IPS-20b (cell line): ENCODE results near the gene GOLGA6L10.
"Not testable (repeated sequence)": the region's sequence is repeated elsewhere in the genome, so short reads cannot be mapped to it uniquely, and the experiment has no call there.

Experiments used
- H3K27ac ChIP-seq: one replicate; pipeline ENCODE4 v1.5.1; 2013; ENCODE audit warnings: low read length
- H3K27me3 ChIP-seq: 2 replicates; pipeline ENCODE4 v1.6.1; 2013; ENCODE audit warnings: mild to moderate bottlenecking, low read length, inconsistent platforms; ENCODE audit not compliant: insufficient read depth
- H3K36me3 ChIP-seq: 2 replicates; pipeline ENCODE4 v1.6.1; 2013; ENCODE audit warnings: low read depth, mild to moderate bottlenecking, inconsistent platforms, low read length, moderate library complexity; ENCODE audit not compliant: insufficient read depth
- H3K4me1 ChIP-seq: 2 replicates; pipeline ENCODE4 v1.6.1; 2013; ENCODE audit warnings: mild to moderate bottlenecking, control low read depth, inconsistent platforms, low read length, moderate library complexity; ENCODE audit not compliant: insufficient read depth
- H3K4me3 ChIP-seq: 2 replicates; pipeline ENCODE4 v1.5.1; 2013; ENCODE audit warnings: mild to moderate bottlenecking, low read length, inconsistent platforms
- H3K9ac ChIP-seq: 2 replicates; pipeline ENCODE4 v1.6.1; 2013; ENCODE audit warnings: low read depth, mild to moderate bottlenecking, inconsistent platforms, low read length, moderate library complexity
- H3K9me3 ChIP-seq: 2 replicates; pipeline ENCODE4 v1.6.1; 2013; ENCODE audit warnings: mild to moderate bottlenecking, low read depth, low read length, inconsistent platforms; ENCODE audit not compliant: insufficient read depth

The GOLGA6L10 gene, protein sequence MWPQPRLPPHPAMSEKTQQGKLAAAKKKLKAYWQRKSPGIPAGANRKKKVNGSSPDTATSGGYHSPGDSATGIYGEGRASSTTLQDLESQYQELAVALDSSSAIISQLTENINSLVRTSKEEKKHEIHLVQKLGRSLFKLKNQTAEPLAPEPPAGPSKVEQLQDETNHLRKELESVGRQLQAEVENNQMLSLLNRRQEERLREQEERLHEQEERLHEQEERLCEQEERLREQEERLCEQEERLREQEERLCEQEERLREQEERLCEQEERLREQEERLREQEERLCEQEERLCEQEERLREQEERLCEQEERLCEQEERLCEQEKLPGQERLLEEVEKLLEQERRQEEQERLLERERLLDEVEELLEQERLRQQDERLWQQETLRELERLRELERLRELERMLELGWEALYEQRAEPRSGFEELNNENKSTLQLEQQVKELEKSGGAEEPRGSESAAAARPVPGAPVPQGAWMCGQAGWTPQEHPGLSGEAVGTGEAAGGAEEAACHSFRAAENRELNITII

DNA sequence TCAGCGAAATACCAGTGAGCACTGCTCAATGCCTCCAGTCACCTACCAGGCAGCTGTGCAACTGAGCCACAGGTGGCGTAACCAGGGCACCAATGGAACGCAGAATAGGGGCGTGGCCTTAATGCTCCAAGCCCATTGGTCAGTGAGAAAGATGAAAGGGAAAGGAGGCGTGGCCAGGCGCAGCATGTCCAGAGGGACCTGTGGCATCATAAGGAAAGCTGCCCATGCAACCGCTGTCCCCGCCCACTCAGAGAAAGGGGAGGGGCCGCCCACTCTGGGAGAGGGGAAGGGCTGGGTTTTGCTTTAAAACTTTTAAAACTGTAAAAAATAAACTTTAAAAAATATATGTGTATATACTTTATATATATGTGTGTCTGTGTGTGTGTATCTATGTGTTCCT is at the start of gene GOLGA6L10:
TSS of gene GOLGA6L10 (minus strand) at position 101 of the 400 bp plus-strand sequence. CDS start at position 1, 100 bp downstream.
- not testable (repeated sequence) for H3K4me3 ChIP-seq, H3K4me1 ChIP-seq, H3K27ac ChIP-seq, H3K27me3 ChIP-seq, H3K9me3 ChIP-seq, H3K36me3 ChIP-seq, H3K9ac ChIP-seq

GRCh38 chr15:82398785-82399184 is 49.5 kb upstream of the GOLGA6L10 start:
- Histone ChIP-seq H3K9me3 (no peaks in the 10 kb centered on the region), H3K4me3 (no peak overlapping the region), H3K36me3 (no peaks in the 10 kb centered on the region), H3K27me3 (no peaks in the 10 kb centered on the region), H3K4me1 (peaks cover 4% of the 10 kb centered on the region; the same call in 1 of the 2 replicates), H3K9ac (no peak overlapping the region), H3K27ac (no peak overlapping the region)

GRCh38 chr15:82397817-82398216 is 48.5 kb upstream of the GOLGA6L10 start:
- no peaks in the 10 kb centered on the region for H3K9me3 ChIP-seq

DNA sequence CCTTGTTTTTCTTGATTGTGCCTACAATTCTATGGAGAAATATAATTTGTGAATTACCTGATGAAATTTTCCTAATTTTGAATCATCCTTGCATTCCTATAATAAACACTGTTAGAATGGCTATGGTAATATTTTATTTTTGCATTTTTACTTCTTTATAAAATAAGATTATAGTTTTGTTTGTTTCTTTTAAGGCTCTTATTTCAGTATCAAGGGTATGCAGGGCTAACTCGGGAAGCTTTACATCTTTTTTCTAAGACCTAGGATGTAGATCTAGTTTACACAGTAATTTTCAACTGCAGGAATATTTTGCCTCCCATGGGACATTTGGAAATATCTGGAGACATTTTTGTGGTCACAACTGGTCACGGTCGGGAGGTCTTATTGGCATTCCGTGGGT is 46.5 kb upstream of the GOLGA6L10 start:
- not testable (repeated sequence) for H3K27ac ChIP-seq, H3K36me3 ChIP-seq, H3K4me3 ChIP-seq, H3K9ac ChIP-seq, H3K27me3 ChIP-seq, H3K9me3 ChIP-seq, H3K4me1 ChIP-seq

More at GRCh38 chr15:82397817-82398216, 48.5 kb upstream of the GOLGA6L10 start:
- Histone ChIP-seq H3K36me3 (no peaks in the 10 kb centered on the region), H3K4me3 (no peak overlapping the region), H3K4me1 (peaks cover 4% of the 10 kb centered on the region; the same call in 1 of the 2 replicates), H3K9ac (no peak overlapping the region), H3K27ac (no peak overlapping the region), H3K27me3 (no peaks in the 10 kb centered on the region)

- H3K27me3 ChIP-seq = no peaks in the 10 kb centered on the region
- H3K9me3 ChIP-seq = no peaks in the 10 kb centered on the region
- peaks cover 5% of the 10 kb centered on the region for H3K4me1 ChIP-seq
- no peaks in the 10 kb centered on the region for H3K36me3 ChIP-seq
- H3K4me3 ChIP-seq = no peak overlapping the region
- no peak overlapping the region for H3K9ac ChIP-seq
- H3K27ac ChIP-seq = no peak overlapping the region
These were observed 44.4 kb upstream of the GOLGA6L10 start for GRCh38 chr15:82393671-82394070.

DNA sequence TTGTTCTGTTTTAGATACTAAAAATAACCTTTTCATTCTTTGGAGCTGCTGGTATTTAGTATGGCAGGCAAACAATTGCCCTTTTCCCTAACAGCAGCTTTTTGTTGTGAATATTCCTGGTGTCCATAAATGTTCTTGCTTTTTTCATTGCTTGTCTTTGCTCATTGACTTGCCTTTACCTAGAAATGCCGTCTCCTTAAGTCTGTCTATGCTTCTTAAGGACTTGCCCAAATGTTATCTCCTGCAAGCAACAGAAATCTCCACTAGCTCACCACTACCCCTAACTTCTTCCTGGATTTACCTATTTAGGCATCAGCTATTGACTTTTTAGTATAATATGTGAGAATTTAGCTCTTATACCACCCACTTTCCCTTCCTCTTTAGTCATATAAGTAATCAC is 42.8 kb upstream of the GOLGA6L10 start:
- H3K4me1 ChIP-seq, H3K9me3 ChIP-seq, H3K27ac ChIP-seq, H3K4me3 ChIP-seq, H3K27me3 ChIP-seq, H3K36me3 ChIP-seq, H3K9ac ChIP-seq: not testable (repeated sequence)

DNA sequence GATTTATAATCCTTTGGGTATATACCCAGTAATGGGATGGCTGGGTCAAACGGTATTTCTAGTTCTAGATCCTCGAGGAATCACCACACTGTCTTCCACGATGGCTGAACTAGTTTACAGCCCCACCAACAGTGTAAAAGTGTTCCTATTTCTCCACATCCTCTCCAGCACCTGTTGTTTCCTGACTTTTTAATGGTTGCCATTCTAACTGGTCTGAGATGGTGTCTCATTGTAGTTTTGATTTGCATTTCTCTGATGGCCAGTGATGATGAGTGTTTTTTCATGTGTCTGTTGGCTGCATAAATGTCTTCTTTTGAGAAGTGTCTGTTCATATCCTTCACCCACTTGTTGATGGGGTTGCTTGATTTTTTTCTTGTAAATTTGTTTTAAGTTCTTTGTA is 40.9 kb upstream of the GOLGA6L10 start:
- not testable (repeated sequence) for H3K9me3 ChIP-seq, H3K27me3 ChIP-seq, H3K4me3 ChIP-seq, H3K36me3 ChIP-seq, H3K4me1 ChIP-seq, H3K27ac ChIP-seq, H3K9ac ChIP-seq

GRCh38 chr15:82387209-82387608 is 37.9 kb upstream of the GOLGA6L10 start:
- H3K4me3 ChIP-seq, H3K27me3 ChIP-seq, H3K4me1 ChIP-seq, H3K9ac ChIP-seq, H3K36me3 ChIP-seq, H3K9me3 ChIP-seq, H3K27ac ChIP-seq: not testable (repeated sequence)

DNA sequence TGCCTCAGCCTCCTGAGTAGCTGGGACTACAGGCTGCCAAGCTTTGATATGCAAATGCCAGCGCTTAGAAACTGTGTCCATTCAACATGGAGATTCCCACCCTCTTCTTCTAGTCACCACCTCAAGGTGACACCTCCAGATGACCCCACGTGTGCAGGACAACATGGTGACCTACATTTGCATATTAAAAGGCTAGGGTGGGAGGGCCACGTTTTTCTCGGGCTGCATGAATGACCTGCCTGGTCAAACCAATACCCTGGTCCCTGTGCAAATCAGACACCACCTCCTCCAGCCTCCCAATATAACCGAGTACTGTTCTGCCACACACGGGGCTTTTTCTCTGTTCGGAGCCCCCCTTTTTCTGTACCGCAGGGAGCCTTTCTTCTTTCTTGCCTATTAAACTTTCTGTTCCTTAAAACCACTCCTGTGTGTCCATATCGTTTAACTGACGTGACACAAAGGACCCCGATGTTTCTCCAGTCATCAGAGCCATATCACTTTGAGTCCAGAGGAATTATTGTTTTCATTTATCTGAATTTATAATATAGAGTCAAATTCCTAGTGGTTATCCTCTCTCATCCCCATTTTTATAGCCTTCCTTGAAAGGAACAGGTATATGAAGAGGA is 32.2 kb upstream of the GOLGA6L10 start:
- H3K36me3 ChIP-seq, H3K4me3 ChIP-seq, H3K9me3 ChIP-seq, H3K27ac ChIP-seq, H3K27me3 ChIP-seq, H3K9ac ChIP-seq: not testable (repeated sequence)
- H3K4me1 ChIP-seq = peaks cover 10% of the 10 kb centered on the region; the same call in 1 of the 2 replicates

GRCh38 chr15:82379552-82379951 is 30.3 kb upstream of the GOLGA6L10 start:
- not testable (repeated sequence) for H3K4me3 ChIP-seq, H3K9me3 ChIP-seq, H3K9ac ChIP-seq, H3K27me3 ChIP-seq, H3K36me3 ChIP-seq, H3K27ac ChIP-seq
- peaks cover 10% of the 10 kb centered on the region; the same call in 1 of the 2 replicates for H3K4me1 ChIP-seq

DNA sequence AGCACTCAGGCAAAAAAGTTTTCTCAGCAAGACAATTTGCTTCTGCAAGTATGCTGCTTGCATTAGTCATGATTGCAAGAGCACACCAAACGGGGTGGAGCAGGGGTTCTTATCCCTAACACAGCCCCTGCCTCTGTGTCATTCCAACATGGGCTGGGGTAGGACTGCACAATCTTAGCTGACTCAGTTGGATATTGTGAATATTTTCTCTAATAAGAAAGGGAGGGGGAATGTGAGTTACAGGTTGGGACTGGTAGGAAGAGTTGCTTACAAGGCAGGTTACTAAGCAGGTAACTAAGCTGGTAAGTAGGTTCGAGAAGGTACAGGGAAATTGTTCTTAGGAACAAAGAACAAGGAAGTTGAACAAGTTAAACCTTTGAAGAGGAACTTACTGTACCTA is 24.4 kb upstream of the GOLGA6L10 start:
- H3K27ac ChIP-seq, H3K9ac ChIP-seq, H3K36me3 ChIP-seq, H3K27me3 ChIP-seq, H3K9me3 ChIP-seq, H3K4me3 ChIP-seq: not testable (repeated sequence)
- peaks cover 10% of the 10 kb centered on the region; the same call in 1 of the 2 replicates for H3K4me1 ChIP-seq

- H3K9me3 ChIP-seq = no peaks in the 10 kb centered on the region
- H3K36me3 ChIP-seq = no peaks in the 10 kb centered on the region
- no peak overlapping the region for H3K4me3 ChIP-seq
- no peaks in the 10 kb centered on the region for H3K27me3 ChIP-seq
- no peak overlapping the region for H3K9ac ChIP-seq
- H3K4me1 ChIP-seq = peaks cover 10% of the 10 kb centered on the region; the same call in 1 of the 2 replicates
- no peak overlapping the region for H3K27ac ChIP-seq
These were observed 22.4 kb upstream of the GOLGA6L10 start for GRCh38 chr15:82371656-82372055.
